Psoas muscle (tissue), 8 donors: Measurements from ENCODE around the gene AKIRIN2. TPM values are rescaled to one million over a fixed set of nuclear protein-coding genes. Genes with fewer than 3 reads are reported as not detected.

Experiments
- ATAC-seq, 4 donors: fragments of 200-7000 bp; cut with Tn5 transposase; one replicate each; pipeline ENCODE4 v1.9.1; 2020; ENCODE audit warnings: moderate library complexity in 3 of 4, mild to moderate bottlenecking in 2 of 4
- DNase-seq, 2 donors: peaks; one replicate each; pipeline ENCODE4 v3.0.0-alpha.2; 2020
- H3K27ac ChIP-seq: fragments of 200-600 bp; one replicate; pipeline ENCODE4 v1.8.0; 2022
- H3K27me3 ChIP-seq, 3 donors: fragments of 200-600 bp in 1 of 3; one replicate each; pipeline versions ENCODE4 v1.6.1 to v1.8.0; 2013 to 2022; ENCODE audit warnings: low read length in 2 of 3, mild to moderate bottlenecking in 2 of 3, moderate library complexity in 1 of 3; ENCODE audit not compliant: insufficient read depth in 3 of 3
- H3K36me3 ChIP-seq, 2 donors: fragments of 200-600 bp in 1 of 2; one replicate each; pipeline versions ENCODE4 v1.6.1 to v1.8.0; 2013 to 2022; ENCODE audit warnings: low read depth in 1 of 2, mild to moderate bottlenecking in 1 of 2, moderate library complexity in 1 of 2; ENCODE audit not compliant: insufficient read depth in 1 of 2
- H3K4me1 ChIP-seq: fragments of 200-600 bp; one replicate; pipeline ENCODE4 v1.8.0; 2022
- H3K4me3 ChIP-seq: fragments of 200-600 bp; one replicate; pipeline ENCODE4 v1.8.0; 2022; ENCODE audit warnings: mild to moderate bottlenecking
- H3K9me3 ChIP-seq: fragments of 200-600 bp; one replicate; pipeline ENCODE4 v1.8.0; 2022
- WGBS, 3 donors: extraction: QIAGEN DNeasy Blood & Tissue Kit; methylation state at CpG; one replicate each; pipeline versions ENCODE4 v1.1.6 to v1.1.7; 2013; 5-methylcytosine and 5-hydroxymethylcytosine counted together
- intact Hi-C, 2 donors: fragments of 100-400 bp; cut with DNase I; formaldehyde crosslinking; loops; one replicate each; pipeline versions ENCODE4 v1.11.0 to v1.14.2; 2022
- polyA plus RNA-seq, 3 donors: library from polyadenylated mRNA; stranded (reverse); fragments of 200-250 nt; gene quantifications; one replicate each; pipeline ENCODE4 v1.2.3, GENCODE V29; 2013
- total RNA-seq, 4 donors: library from RNA; stranded (reverse); fragmentation: NEBNext Ultra II Directional in 2 of 4; extraction: Animal tissue kit (Norgen Biotek cat#: 25700) in 2 of 4; gene quantifications; one replicate each; pipeline versions ENCODE4 v1.2.1 to v1.2.4, GENCODE V29; 2021 to 2023
- TF ChIP-seq, protein P1 (sequence below): fragments of 200-600 bp; IDR thresholded peaks from one replicate; pipeline ENCODE4 v1.8.0; 2022; ENCODE audit warnings: antibody characterized with exemption
- donor health status: healthy with polysubstance abuse.
- donor health status: DM: no; HTN: no; CAD: no; lungs with moderate emphysema.
- donor health status: Bipolar disorder and iron deficiency.
- donor health status: healthy.
- donor health status: DM: yes; HTN: yes; CAD: no.
- donor health status: DM: no; HTN: no; CAD: no.
- donor health status: DM: no; HTN: no; CAD: no.
- donor health status: DM: yes; HTN: yes; CAD: no.

The AKIRIN2 gene
- total and polyA plus RNA-seq, 7 donors: 65.0 to 188 (median 127) TPM

DNA sequence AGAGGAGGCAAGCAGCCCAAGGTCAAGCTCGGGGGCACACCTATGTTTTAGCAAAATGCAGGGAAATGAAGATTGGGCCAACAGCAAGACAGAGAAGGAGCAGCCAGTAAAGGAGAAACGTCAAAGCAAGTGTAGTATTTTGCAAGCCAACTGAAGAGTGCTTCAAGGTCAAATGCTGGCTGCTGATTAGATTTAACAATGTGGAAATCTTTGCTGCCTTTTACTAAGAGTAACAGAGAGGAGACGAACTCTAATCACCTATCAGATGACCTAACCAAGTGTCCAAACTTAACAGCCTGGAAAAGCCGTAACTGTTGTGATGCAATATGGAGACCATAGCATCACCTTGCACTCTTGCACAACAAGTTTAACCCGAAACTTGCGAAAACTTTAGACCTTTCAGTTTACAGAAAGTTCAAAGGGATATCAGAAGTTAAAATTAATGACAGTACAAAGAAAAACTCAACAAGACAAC, 30.4 kb downstream of the AKIRIN2 start:
- Histone ChIP-seq H3K4me3 (no peak overlapping the region), H3K36me3 (peaks cover 9 to 55% of the 10 kb centered on the region in 2 donors), H3K27me3 (no peaks in the 10 kb centered on the region), H3K4me1 (peaks cover 45% of the 10 kb centered on the region), H3K9me3 (no peaks in the 10 kb centered on the region), H3K27ac (peak overlapping the region; percentile 72)
- DNase-seq: no peak
- intact Hi-C loops: no loop called here
- 28 to 48% (median 39%) methylated on average over 6 of the region's 6 CpGs for WGBS, 3 donors
- ATAC-seq: peak; percentile 77 to 88 (median 86)
- TF ChIP-seq, protein P1, sequence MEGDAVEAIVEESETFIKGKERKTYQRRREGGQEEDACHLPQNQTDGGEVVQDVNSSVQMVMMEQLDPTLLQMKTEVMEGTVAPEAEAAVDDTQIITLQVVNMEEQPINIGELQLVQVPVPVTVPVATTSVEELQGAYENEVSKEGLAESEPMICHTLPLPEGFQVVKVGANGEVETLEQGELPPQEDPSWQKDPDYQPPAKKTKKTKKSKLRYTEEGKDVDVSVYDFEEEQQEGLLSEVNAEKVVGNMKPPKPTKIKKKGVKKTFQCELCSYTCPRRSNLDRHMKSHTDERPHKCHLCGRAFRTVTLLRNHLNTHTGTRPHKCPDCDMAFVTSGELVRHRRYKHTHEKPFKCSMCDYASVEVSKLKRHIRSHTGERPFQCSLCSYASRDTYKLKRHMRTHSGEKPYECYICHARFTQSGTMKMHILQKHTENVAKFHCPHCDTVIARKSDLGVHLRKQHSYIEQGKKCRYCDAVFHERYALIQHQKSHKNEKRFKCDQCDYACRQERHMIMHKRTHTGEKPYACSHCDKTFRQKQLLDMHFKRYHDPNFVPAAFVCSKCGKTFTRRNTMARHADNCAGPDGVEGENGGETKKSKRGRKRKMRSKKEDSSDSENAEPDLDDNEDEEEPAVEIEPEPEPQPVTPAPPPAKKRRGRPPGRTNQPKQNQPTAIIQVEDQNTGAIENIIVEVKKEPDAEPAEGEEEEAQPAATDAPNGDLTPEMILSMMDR: no peak

DNA sequence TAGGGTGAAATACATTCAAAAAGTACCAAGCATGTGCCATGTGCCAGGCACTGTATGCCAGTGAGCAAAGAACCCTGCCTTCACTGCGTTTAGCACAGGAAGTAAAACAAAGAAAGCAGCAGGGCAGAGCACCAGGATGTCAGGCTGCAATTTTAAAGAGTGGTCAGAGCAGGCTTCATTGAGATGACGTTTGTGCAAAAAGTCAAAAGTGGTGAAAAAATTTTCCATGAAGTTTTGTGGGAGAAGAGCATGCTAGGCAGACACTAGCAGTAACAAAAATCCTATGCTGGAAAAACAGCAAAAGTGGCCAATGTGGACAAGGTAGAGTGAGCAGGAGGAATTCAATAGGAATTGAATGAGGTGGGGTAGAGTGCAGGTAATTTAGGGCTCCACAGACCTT, 31.3 kb downstream of the AKIRIN2 start:
- ATAC-seq (no peak), DNase-seq (no peak)
- Histone ChIP-seq H3K36me3 (peaks cover 9 to 52% of the 10 kb centered on the region in 2 donors), H3K4me1 (peaks cover 44% of the 10 kb centered on the region), H3K4me3 (no peak overlapping the region), H3K27ac (peak overlapping the region; percentile 72), H3K9me3 (no peaks in the 10 kb centered on the region), H3K27me3 (no peaks in the 10 kb centered on the region)
- TF ChIP-seq, protein P1: no peak
- intact Hi-C loops: no loop called here
- 40 to 64% (median 55%) methylated on average over 2 of the region's 2 CpGs for WGBS, 3 donors

DNA sequence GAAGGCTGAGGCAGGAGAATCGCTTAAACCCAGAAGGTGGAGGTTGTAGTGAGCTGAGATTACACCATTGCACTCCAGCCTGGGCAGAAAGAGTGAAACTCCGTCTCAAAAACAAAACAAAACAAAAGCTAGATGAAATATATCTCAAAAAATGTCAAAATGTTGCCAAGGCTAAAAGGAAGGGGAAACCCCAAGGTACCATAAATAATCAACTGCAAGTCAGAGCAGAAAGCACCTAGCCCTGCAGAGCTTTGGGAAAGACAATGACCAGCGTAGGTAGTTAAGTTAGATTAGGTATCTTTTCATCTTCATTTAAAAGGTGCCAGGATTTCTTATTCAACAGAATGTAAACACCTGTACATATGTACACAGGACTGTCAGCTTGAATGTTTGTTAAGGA, 33.0 kb downstream of the AKIRIN2 start:
- peak overlapping the region; percentile 72 for H3K27ac ChIP-seq
- peaks cover 6 to 40% of the 10 kb centered on the region in 2 donors for H3K36me3 ChIP-seq
- DNase-seq (no peak), ATAC-seq (no peak)
- no peak overlapping the region for H3K4me3 ChIP-seq
- H3K4me1 ChIP-seq: peaks cover 28% of the 10 kb centered on the region
- intact Hi-C loops: no loop called here
- H3K9me3 ChIP-seq: no peaks in the 10 kb centered on the region
- 73 to 77% (median 74%) methylated on average over 3 of the region's 3 CpGs for WGBS, 3 donors
- no peaks in the 10 kb centered on the region for H3K27me3 ChIP-seq
- TF ChIP-seq, protein P1: no peak

DNA sequence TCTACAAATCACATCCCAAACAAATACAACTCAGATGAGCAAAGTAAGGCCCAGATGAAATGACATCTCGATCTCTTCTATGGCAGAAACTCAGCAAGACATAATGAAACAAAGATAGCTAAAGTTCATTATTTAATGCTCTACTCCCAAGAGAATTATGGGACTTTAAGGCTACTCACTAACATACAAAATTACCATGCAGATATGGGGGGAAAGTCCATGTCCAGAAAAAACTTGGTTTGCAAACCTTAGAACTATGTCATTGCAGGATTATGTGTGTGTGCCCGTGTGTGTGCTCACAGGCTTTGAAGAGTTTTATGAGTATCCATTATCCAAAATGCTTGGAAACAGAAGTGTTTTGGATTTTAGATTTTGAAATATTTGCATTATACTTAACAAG, 34.0 kb downstream of the AKIRIN2 start:
- intact Hi-C loops: no loop called here
- ATAC-seq (no peak), DNase-seq (no peak)
- TF ChIP-seq, protein P1: no peak
- Histone ChIP-seq H3K4me1 (peaks cover 30% of the 10 kb centered on the region), H3K27me3 (no peaks in the 10 kb centered on the region), H3K4me3 (no peak overlapping the region), H3K36me3 (peaks cover 3 to 33% of the 10 kb centered on the region in 2 donors), H3K27ac (peak overlapping the region; percentile 31), H3K9me3 (no peaks in the 10 kb centered on the region)
- WGBS, 3 donors: 58 to 84% (median 65%) methylated on average over 2 of the region's 2 CpGs

DNA sequence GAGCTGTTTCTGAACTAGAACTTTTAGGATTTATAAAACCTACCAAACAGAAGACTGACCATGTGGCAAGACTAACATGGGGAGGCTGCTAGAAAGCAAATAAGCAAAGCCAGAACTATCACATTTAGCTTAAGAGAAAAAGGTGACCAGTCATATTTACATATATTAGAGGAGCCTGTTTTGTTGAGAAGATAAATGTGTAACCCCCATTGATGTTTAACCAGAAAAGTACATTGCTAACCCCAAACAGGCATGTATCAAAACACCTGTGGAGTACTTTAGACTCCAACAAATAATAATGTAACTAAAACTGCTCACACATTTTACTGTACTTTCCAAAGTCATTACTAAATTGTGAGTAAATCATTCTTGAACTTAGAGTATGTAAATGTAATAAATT, 35.0 kb downstream of the AKIRIN2 start:
- TF ChIP-seq, protein P1: no peak
- peaks cover 3 to 33% of the 10 kb centered on the region in 2 donors for H3K36me3 ChIP-seq
- intact Hi-C loops: no loop called here
- peaks cover 25% of the 10 kb centered on the region for H3K4me1 ChIP-seq
- no peak overlapping the region for H3K27ac ChIP-seq
- H3K9me3 ChIP-seq: no peaks in the 10 kb centered on the region
- ATAC-seq (no peak), DNase-seq (no peak)
- H3K4me3 ChIP-seq: no peak overlapping the region
- H3K27me3 ChIP-seq: no peaks in the 10 kb centered on the region
